ENCODE results near the gene EPC1.

EPC1 gene

DNA sequence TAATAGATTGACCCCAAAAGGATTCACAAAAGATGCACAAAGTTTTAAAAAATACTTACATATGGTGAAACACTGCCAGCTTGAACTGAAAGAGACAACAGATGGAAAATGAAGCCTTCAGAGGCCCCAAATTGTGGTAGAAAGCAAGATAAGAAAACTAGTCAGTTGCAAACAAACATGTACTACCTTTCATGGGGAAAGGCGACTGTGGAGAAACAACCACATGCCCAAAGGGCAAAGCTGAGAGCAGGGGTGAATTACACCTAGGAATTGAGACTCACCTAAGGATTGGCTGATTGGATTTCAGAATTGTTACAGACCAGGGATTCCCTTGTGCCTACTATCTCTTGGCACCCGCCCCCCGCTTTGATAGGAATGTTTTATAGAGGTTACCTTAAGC, 13.1 kb downstream of the EPC1 start:
- DNase-seq, result no peak

DNA sequence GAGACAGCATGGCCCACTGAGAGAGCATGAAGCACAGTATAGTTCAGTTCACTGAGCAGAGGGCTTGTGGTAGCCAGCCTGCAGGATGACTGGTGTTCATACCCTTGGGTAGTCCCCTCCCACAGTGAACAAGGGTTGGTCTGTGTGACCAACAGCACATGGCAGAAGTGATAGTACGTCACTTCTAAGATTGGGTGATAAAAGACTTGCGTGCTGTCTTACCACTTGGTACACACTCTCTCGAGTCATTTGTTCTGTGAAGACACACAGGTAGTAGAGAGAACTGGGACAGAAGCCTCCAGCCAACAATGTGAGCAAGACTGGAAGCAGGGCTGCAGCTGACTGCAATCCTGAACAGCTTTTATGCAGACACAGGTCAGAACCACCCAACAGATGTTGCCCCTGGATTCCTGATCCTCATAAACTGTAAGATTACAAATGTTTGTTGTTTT, 14.6 kb downstream of the EPC1 start:
- DNase-seq, result peak; percentile 71

DNA sequence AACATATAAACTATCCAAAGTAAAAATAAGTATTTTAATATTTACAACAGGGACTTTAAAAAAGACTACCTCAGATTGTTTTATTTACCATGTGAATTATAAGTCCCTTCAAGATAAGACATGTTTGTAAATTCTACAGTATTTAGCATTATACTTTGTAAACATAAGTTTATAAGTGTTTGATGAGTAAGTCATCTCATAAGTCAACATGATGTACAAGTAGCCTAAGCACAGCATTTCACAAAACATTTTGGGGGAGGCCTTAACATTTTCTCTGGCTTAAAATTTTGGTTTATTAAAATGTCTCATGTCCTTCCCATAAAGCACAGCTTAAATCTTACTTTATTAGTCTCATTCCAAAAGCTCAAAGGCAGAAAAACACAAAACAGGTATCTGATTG, 15.4 kb downstream of the EPC1 start:
- DNase-seq, result no peak

DNA sequence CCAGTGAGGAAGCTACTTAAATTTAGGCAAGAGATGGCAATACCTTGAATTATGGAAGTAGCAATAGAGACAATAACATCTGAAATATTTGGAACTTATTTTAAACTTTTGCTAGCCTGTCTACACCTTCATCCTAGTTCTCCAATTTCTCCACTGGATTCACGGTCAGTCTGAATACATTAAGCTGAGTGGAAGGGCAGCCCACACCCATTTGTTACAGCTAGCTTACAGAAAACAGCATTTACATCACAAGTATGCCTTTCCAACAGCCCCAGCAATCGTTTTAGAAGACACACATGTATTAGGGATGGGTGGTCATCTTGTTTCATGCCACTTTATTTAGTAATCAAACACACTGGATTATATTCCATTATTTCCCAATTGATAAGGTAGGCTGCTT, 16.7 kb downstream of the EPC1 start:
- DNase-seq, result no peak

DNA sequence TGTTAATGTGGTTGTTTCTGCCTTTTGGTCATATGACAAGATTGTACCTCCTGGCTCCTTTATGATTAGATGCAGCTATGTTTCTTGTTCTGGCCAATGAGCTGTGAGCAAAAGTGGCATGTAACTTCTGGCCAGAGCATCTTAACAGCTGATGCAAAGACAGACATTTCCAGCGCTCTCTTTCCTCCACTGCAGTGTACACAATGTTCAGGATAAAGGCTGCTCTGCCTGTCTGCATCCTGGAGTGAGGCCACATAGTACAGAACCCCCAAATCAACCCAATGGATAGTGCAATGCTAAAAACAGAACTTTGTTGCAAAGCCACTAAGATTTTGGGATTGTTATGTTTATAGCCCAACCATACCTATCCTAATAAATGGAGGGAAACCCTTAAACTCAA, 17.9 kb downstream of the EPC1 start:
- DNase-seq, result no peak

DNA sequence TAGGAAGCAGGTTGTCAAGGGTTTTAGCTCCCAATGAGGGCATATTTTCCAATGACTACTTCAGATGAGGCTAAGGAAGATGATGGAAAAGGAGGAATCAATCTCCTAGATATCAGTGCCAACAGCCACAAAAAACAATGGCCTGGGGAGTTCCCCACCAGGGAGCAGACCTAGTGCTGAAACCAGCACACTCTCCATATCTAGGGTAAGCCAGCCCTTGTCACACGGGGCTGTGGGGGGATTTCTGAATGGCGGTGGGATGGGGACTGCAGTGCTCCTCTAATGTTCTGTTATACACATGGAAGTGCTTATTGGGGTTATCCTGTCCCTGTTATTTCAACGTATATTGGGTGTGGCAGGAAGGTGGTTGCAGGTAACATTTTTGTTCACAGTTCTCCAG, 18.5 kb downstream of the EPC1 start:
- no peak for DNase-seq

DNA sequence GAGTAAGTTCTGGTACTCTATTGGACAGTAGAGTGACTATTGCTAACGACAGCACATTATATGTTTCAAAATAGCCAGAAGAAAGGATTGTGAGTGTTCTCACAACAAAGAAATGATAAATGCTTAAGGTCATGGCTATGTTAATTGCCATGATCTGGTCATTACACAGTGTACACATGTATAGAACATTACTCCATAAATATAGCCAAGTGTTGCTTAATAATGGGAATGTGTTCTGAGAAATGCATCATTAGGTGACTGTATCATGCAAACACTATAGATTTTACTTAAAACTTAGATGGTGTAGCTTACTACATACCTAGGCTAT, 19.6 kb downstream of the EPC1 start:
- DNase-seq, result no peak

DNA sequence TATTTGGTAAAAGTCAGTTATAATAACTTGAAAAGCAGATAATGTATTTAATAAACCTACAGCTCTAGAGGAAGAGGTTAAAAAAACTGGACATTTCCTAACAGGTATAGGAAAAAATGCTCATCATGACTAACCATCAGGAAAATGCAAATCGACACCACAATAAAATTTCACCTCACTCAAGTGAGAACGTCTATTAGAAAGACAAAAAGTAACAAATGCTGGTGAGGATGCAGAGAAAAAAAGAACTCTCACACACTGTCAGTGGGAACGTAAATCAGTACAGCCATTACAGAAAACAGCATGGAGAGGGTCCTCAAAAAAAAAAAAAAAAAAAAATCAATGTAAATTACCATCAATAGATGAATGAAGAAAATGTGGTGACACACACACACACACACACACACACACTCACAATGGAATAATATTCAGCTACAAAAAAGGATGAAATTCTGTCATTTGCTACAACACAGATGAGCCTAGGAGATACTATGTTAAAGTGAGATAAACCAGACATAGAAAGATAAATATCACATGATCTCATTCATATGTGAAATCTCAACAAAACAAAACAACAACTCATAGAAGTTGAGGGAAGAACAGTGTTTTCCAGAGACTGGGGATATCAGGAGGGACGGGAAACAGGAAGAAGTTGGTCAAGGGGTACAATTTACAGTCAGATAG, 20.1 kb downstream of the EPC1 start:
- DNase-seq, result no peak

DNA sequence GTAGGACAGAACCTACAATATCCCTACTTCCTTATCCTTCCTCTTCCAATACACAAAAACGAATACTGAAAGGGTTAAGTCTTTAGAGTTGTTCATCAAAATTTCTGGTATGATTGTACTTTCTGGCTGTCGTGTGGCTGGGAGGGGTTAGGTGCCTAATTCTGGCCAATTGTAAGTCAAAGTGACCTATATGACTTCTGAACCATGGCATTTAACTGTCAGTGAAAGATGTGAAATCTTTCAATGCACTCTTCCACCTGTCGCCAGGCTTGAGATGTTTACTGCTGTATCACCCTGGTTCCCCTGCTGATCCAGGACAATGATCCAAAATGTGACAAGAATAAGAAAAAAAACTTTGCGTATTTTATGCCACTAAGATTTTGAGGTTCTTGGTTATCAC, 20.8 kb downstream of the EPC1 start:
- no peak for DNase-seq

DNA sequence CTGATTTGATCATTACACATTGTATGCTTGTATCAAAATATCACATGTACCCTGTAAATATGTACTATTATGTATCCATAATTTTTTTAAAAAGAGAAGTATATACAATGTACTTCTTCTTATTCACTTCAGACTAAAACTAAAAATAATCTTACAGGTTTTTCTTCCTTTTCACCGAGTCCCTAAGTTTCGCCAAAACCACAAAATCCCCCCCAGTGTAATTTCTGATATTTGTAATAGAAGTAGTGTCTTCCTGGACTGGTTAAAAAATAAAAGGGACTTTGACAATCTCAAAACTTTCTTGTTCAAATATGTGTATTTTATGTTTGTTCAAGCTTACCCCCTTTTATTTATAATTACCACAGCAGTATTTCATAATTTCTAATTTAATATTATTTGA, 23.9 kb downstream of the EPC1 start:
- DNase-seq, result no peak

DNA sequence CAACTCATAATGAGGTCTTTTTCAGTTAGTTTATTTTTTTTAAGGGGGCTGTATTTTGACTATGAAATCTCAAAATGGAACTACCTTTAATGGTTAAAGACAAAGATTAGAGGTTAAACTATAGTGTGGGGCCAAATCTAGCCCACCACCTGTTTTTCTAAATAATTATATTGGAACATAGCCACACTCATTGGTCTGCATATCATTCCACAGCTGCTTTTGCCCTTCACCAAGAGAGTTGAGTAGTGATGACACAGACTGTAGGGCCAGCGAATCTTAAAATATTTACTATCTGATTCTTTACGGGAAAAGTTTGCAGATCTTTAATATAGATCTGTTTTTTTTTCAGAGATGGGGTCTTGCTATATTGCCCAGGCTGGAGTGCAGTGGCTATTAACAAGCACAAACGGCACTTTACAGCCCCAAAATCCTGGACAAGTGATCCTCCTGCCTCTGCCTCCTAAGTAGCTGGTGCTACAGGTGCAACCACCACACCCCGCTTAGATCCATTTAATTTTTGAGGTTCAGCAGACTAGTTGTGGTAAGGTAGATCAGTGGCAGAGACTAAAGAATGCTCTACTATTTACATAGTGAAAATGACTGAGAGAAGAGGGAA, 25.8 kb downstream of the EPC1 start:
- no peak for DNase-seq

DNA sequence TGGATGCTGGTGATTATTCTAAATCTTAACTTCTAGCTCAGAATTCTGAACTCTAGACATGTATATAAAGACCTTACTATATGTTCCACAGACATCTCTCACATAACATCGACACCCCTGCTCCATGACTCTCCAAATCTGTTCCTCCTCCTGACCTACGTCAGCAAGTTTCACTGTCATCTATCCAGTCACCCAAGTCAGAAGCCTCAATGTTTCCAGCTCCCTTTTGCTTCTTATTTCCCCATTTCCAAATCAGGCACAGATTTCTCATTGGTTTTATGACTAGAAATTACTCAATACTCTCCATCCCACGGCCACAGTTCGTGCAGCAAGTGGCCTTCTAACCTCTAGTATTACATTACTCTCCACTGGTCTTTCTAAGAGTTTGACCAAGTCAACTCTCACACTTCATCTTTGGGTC, 28.5 kb downstream of the EPC1 start:
- no peak for DNase-seq

DNA sequence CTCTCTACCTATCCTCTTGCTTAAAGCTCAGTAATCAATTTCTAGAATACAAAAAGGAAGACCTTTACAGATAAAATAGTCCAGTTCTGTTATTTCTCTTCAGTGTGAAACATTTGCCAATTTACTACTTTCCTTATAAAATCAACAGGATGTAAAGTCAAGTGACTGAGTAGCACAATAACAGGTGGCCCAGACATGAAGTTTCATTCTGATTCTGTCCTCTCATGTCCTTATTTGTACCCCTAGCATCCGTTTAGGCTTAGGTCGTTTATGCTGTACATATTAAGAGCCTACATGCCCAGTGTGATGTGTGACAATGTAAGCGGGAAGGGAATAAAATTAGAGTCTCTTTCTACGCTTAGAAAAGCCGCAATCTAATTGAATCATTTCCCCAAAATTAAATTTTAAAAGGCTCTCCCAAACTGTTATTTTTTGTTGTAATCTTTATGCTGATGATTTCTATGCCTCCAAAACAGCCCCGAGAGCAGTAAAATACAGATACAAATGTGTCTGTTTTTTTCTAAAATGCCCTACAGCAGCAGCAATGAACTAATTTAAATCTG, 29.1 kb downstream of the EPC1 start:
- no peak for DNase-seq

DNA sequence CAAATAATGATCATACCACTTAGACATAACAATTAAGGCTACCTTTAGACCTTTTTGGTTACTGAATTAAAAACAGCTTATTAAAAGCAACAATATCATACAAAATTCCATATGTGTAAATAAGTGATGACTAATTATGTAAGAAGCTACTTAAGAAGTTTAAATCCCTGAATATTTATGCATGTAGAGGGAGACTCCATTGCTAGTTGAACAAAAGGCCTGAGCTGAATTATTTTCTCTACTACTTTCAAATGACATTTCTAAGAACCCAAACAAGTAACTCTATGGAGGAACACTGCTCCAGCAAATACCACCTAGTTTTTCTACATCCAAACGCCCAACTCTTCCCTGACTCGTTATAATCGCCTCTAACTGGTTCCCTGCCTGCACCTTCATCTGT, 31.5 kb downstream of the EPC1 start:
- no peak for DNase-seq

DNA sequence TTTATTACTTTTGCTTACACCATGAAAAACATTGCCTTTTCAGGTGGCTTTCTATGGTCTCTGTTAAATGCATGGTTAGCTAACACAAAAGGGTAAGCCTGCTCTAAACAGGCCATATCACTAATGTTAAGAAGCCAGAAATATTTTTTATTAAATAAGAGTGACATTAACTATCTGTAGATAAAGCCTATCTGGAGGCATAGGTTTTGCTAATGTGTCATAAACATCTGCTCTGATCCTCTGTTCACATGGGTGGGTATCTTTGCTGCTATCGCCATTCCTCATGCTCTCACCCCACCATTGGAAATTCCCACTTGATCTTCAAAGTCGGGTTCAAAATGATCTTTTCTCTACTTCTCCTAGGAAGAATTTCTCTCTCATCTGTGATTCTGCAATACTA, 32.4 kb downstream of the EPC1 start:
- no peak for DNase-seq

DNA sequence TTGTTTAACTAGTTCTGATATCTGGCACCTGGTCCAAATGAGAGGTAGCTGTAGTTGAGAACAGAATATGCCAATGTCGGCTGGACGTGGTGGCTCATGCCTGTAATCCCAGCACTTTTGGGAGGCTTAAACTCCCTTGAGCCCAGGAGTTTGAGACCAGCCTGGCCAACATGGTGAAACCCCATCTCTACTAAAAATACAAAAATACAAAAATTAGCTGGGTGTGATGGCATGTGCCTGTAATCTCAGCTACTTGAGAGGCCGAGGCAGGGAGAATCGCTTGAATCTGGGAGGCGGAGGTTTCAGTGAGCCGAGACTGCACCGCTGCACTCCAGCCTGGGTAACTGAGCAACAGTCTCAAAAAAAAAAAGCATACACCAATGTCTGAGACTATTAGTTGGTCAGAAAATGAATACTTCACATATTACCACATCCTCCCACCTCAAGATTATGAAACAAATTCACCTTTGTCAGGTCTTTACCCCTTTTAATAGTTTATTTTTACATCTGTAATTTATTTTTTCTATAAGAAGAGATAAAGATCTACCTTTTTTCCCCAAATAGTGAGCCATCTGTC, 38.8 kb downstream of the EPC1 start:
- DNase-seq, result peak; percentile 22

DNA sequence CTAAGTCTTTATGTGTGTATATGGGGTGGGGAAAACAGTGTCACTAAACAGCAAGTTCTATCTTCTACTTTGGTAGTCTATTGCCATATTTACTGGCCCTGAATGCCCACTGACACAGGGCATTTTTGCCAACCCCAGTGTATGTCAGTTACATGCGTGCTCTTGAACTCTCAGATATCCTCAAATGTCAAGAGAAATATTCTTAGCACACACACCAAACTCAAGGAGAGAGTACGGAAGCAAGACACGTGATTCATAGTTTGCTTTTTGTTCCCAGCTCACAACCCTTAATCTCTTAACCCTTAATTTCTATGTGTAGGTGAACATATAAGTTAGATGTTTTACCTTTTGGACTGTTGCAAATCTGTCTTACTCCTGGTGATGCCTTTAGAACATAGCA, 39.3 kb downstream of the EPC1 start:
- no peak for DNase-seq

DNA sequence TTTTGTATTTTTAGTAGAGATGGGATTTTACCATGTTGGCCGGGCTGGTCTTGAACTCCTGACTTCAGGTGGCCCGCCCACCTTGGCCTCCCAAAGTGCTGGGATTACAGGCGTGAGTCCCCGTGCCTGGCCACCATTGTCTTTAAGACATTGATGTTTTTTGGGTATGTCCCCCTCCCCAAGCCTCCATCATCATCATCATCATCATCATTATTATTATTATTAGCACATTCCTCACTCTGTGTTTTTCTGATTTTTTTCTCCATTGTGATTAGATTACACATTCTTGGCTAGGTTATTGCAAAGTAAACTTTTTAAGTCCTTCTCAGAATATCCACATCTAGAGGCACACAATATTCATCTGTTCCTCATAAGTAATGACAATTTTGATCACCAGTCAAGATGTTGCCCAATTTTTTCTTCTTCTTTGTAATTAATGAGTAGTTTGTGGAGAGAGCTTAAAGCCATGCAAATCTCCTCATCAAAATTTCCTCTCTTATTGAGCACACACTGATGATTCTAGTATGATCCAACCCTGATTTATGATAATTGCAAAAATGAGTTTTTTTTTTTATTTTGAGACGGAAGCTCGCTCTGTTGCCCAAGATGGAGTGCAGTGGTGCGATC, 47.5 kb downstream of the EPC1 start:
- no peak for DNase-seq

DNA sequence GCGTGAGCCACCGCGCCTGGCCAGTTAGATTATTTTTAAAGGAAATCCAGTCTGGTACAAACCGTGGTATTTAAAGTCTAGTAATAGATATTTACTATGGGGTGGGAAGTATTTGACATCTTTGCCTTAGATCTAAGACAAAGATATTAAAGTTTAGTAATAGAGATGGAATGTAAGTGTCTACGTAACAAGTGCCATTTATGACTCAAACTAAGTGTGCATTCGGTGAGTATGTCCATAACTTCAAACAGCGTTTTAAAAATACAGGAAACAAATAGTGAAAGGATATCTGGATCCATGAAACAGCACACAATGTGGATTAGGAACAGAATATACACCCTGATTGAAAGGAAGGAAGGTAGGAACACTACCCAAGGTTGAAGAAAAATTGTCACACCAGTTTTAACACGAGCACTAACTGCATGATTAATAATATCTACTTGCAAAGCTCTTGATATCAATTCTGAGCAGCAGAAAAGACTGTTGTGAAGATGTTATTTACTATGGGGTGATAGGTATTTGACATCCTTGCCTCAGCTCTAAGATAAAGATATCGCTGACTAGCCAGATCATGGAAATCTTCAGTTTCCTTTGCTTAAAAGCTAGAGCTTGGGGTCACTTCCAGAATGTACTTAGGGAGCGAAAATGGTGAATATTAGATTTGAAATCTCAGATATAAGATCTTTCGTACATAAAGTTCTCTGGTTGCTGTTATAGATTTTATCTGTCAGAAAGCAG, 48.7 kb downstream of the EPC1 start:
- no peak for DNase-seq

DNA sequence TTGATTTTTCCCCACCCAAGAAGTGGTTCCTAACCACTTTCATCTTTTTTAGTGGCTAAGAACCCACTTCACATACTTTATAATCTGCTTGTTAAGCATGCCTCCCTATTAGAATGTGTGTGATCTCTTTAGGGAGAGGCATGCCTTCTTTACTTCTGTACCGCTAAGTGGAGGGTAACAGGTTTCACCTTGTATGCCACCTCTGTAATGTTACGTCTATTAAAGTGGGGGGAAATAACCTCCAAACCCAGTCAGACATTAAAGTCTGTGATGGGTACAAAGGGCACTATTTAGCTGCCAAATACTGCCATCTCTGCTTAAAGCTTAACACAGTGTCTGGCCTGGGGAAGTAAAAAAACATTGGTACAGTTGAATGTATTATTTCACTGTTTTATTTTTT, 51.9 kb downstream of the EPC1 start:
- no peak for DNase-seq

DNA sequence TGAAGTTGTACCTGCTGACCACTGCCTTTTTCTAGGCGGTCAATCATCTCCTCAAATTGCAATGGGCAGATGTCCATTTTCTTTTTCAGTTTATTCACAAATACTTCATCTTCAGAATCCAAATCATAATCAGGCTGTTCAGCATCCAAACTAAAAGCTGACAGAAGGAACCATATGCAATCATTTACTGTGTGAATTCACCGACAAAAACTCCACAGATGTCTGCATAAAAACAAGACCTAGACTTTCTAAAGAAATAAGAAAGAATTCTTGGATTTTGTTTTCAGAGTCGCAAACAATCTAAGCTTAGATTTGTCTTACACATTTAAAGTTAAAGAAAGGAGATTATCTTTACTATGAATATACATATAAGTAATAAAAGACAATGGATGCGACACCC, 53.4 kb downstream of the EPC1 start:
- DNase-seq, result no peak

DNA sequence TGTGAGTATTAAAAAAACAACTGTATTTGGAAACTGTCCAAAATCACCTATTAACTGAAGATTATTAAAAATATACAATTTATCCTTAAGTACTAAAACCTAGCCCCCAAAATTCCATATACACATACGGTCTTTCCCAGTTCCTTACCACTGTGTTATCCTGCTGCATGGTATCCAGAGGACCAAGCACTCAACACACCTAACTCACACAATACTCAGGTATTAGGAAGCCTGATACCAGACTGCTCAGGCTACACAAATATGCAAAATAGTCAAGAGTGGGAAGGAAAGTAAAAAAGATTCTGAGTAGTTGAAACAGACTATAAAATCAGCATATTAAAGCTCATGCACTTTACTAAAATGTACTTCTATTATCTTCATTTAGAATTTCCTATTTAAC, 67.2 kb downstream of the EPC1 start:
- DNase-seq, result no peak

DNA sequence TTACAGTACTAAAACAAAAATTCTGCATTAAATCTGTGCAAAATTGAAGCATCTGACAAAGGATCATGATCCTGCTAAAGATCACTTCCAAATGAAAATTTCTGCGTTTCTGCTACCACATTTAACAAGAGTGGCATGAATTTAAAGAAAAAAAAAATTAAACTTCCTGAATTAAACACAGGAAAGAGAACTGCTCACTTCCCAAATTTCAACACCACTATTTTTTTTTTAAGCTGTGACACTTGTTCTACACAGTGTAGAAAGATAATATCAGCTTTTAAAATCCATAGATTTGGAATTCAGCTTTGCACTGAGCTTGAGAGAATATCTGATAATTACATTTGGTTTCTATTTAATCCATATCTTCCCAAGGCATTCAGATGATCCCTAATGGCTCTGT, 73.6 kb downstream of the EPC1 start:
- DNase-seq, result no peak

Data from CD4-positive, alpha-beta T cell treated with Interleukin-6 for 4 hours (primary cell).